Esophagus (tissue), 2 donors: ENCODE results near the gene FN3K. TPM values are rescaled to one million over a fixed set of nuclear protein-coding genes. Genes with fewer than 3 reads are reported as not detected.
"Not testable (repeated sequence)": the region's sequence is repeated elsewhere in the genome, so short reads cannot be mapped to it uniquely, and the experiment has no call there.

Experiments used
- H3K27ac ChIP-seq, 2 donors: one replicate each; pipeline ENCODE4 v1.5.1; 2013; ENCODE audit warnings: low read depth in 2 of 2, mild to moderate bottlenecking in 2 of 2, inconsistent platforms in 1 of 2, low read length in 1 of 2, moderate library complexity in 1 of 2
- H3K27me3 ChIP-seq, 2 donors: one replicate each; pipeline ENCODE4 v1.6.1; 2013; ENCODE audit warnings: low read length in 2 of 2, control low read depth in 1 of 2, mild to moderate bottlenecking in 1 of 2; ENCODE audit not compliant: insufficient read depth in 2 of 2, control insufficient read depth in 1 of 2
- H3K36me3 ChIP-seq, 2 donors: one replicate each; pipeline ENCODE4 v1.6.1; 2013; ENCODE audit warnings: low read length in 1 of 2; ENCODE audit not compliant: control insufficient read depth in 2 of 2, insufficient read depth in 2 of 2
- H3K4me1 ChIP-seq, 2 donors: one replicate each; pipeline ENCODE4 v1.6.1; 2013; ENCODE audit warnings: low read length in 1 of 2; ENCODE audit not compliant: control insufficient read depth in 2 of 2, insufficient read depth in 2 of 2
- H3K4me3 ChIP-seq, 2 donors: one replicate each; pipeline ENCODE4 v1.5.1; 2013; ENCODE audit warnings: low read length in 2 of 2, mild to moderate bottlenecking in 2 of 2, low read depth in 1 of 2, moderate library complexity in 1 of 2
- H3K9me3 ChIP-seq, 2 donors: one replicate each; pipeline ENCODE4 v1.6.1; 2013; ENCODE audit warnings: mild to moderate bottlenecking in 2 of 2, low read depth in 1 of 2, low read length in 1 of 2, moderate library complexity in 1 of 2; ENCODE audit not compliant: control insufficient read depth in 2 of 2, insufficient read depth in 1 of 2
- WGBS, 2 donors: extraction: QIAGEN DNeasy Blood & Tissue Kit; methylation state at CpG; one replicate each; pipeline ENCODE4 v1.1.7; 2013; 5-methylcytosine and 5-hydroxymethylcytosine counted together
- polyA plus RNA-seq, 2 donors: library from polyadenylated mRNA; stranded (reverse); fragments of 200-250 nt; gene quantifications; one replicate each; pipeline ENCODE4 v1.2.3, GENCODE V29; 2013
- donor health status: healthy with polysubstance abuse.
- donor health status: Bipolar disorder and iron deficiency.

Gene FN3K
- polyA plus RNA-seq, 2 donors: 2.7 to 3.7 TPM

DNA sequence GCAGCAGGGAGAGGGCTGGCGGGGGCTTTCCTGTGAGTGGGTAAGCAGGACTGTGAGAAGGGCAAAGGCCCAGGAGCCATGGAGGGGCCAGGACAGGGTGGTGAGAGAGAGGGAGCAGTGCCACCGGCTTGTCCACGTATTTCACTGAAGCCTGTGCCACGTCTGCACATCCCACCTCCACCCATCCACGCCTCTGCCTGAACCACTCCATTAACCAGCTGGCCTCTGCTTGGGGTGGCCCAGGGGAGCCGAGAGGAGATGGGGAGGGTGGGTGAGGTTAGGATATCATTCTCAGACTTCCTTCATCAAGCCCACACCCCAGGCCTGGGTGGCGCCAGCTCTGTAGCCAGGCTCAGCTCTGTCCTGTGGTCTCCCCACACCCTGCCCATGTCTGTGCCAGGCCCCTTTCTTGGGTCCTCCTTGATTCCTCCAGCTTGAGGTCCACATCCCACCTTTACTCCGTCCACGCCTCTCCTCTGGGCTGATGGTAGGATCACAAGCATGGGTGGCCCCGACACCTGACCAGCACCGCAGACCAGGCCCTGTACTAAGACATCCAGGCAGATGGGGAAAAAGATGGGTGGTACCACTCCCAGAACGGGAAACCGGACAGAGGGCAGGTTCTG lies 3.2 kb upstream of the FN3K start:
- WGBS, 2 donors: 92 to 94% methylated on average over 13 of the region's 13 CpGs
- Histone ChIP-seq H3K27me3 (no peaks in the 10 kb centered on the region), H3K4me1 (peaks cover 0 to 4% of the 10 kb centered on the region in 2 donors), H3K4me3 (no peak overlapping the region), H3K9me3 (peaks cover 0 to 8% of the 10 kb centered on the region in 2 donors), H3K27ac (no peak overlapping the region), H3K36me3 (peaks cover 0 to 12% of the 10 kb centered on the region in 2 donors)

DNA sequence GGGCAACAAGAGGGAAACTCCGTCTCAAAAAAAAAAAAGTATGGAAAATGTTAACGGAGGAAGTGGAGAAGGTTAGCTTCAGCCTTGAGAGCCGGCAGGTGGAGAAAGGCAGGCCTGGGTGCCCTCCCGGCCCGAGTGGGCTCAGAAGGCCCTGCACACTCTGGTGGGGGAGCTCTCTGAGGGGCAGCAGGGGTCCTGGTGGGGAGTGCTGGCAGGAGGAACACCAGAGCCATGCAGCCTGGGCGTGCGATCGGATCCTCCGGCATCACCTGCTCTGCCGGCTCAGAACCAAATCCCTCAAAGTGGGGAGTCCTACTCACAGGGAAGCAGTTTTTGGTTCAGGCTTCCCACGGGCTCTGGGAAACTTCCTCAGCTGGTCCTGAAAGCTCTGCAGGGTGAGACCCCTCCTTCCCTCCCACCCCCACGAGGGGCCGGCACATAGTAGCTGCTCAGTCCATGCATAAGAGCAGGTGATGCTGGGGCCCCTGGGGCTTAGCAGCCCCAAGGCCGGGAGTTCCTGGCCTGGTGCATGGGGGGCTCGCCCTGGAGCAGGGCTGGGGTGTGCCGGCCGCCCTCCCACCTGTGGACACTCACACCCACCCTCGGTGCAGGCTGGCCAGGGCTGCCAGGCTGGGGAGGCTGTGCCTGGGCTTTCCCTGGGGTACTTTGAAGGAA lies 1.2 kb downstream of the FN3K start:
- H3K9me3 ChIP-seq: peaks cover 0 to 15% of the 10 kb centered on the region in 2 donors
- H3K36me3 ChIP-seq: peaks cover 0 to 7% of the 10 kb centered on the region in 2 donors
- WGBS, 2 donors: 88 to 90% methylated on average over 17 to 18 of the region's 18 CpGs
- H3K4me1 ChIP-seq: peaks cover 0 to 4% of the 10 kb centered on the region in 2 donors
- no peak overlapping the region for H3K27ac ChIP-seq
- no peaks in the 10 kb centered on the region for H3K27me3 ChIP-seq
- H3K4me3 ChIP-seq: no peak overlapping the region

- WGBS, 2 donors: 75 to 82% methylated on average over 26 of the region's 26 CpGs
- H3K27me3 ChIP-seq: no peaks in the 10 kb centered on the region
- no peak overlapping the region for H3K4me3 ChIP-seq
- H3K27ac ChIP-seq: no peak overlapping the region
- peaks cover 0 to 9% of the 10 kb centered on the region in 2 donors for H3K9me3 ChIP-seq
- peaks cover 0 to 4% of the 10 kb centered on the region in 2 donors for H3K4me1 ChIP-seq
- peaks cover 0 to 8% of the 10 kb centered on the region in 2 donors for H3K36me3 ChIP-seq
Observed at GRCh38 chr17:82737967-82738877, 2.8 kb downstream of the FN3K start.

GRCh38 chr17:82740906-82741759 lies 5.7 kb downstream of the FN3K start:
- Histone ChIP-seq H3K36me3 (peaks cover 0 to 12% of the 10 kb centered on the region in 2 donors), H3K27ac (no peak overlapping the region), H3K9me3 (peaks cover 0 to 6% of the 10 kb centered on the region in 2 donors), H3K4me1 (no peaks in the 10 kb centered on the region), H3K4me3 (no peak overlapping the region), H3K27me3 (no peaks in the 10 kb centered on the region)
- 90 to 96% methylated on average over 10 of the region's 10 CpGs for WGBS, 2 donors

- Histone ChIP-seq H3K36me3 (peaks cover 0 to 12% of the 10 kb centered on the region in 2 donors), H3K9me3 (peaks cover 0 to 6% of the 10 kb centered on the region in 2 donors), H3K27me3 (no peaks in the 10 kb centered on the region), H3K4me3 (no peak overlapping the region), H3K4me1 (no peaks in the 10 kb centered on the region), H3K27ac (no peak overlapping the region)
- 86 to 91% methylated on average over 16 of the region's 16 CpGs for WGBS, 2 donors
Observed at GRCh38 chr17:82743344-82744219, 8.2 kb downstream of the FN3K start.

DNA sequence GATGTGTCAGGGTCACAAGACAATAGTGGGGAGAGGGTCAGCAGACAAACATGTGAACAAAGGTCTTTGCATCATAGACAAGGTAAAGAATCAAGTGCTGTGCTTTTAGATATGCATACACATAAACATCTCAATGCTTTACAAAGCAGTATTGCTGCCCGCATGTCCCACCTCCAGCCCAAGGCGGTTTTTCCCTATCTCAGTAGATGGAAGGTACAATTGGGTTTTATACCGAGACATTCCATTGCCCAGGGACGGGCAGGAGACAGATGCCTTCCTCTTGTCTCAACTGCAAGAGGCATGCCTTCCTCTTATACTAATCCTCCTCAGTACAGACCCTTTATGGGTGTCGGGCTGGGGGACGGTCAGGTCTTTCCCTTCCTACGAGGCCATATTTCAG lies 9.3 kb downstream of the FN3K start:
- not testable (repeated sequence) for H3K4me1 ChIP-seq, H3K27ac ChIP-seq, H3K4me3 ChIP-seq, H3K27me3 ChIP-seq, H3K9me3 ChIP-seq
- peaks cover 0 to 12% of the 10 kb centered on the region in 2 donors for H3K36me3 ChIP-seq
- 65 to 70% methylated on average over 7 of the region's 7 CpGs for WGBS, 2 donors

DNA sequence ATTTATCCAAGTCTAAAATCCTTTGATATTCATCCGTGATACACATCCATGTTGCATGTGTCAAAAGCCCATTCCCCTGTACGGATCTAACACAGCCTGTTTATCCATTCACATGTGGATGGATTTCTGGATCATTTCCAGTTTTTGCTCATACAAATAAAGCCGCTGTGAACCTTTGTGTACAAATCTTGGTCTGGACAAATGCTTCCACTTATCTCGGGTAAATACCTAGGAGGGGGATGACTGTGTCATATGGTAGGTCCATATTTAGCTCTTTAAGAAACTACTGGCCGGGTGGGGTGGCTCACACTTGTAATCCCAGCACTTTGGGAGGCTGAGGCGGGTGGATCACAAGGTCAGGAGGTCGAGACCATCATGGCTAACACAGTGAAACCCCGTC lies 10.1 kb downstream of the FN3K start:
- peaks cover 0 to 12% of the 10 kb centered on the region in 2 donors for H3K36me3 ChIP-seq
- WGBS, 2 donors: 78 to 79% methylated on average over 8 of the region's 8 CpGs
- peaks cover 0 to 6% of the 10 kb centered on the region in 2 donors for H3K9me3 ChIP-seq
- H3K27ac ChIP-seq: no peak overlapping the region
- H3K4me1 ChIP-seq: no peaks in the 10 kb centered on the region
- H3K4me3 ChIP-seq: no peak overlapping the region
- H3K27me3 ChIP-seq: no peaks in the 10 kb centered on the region

DNA sequence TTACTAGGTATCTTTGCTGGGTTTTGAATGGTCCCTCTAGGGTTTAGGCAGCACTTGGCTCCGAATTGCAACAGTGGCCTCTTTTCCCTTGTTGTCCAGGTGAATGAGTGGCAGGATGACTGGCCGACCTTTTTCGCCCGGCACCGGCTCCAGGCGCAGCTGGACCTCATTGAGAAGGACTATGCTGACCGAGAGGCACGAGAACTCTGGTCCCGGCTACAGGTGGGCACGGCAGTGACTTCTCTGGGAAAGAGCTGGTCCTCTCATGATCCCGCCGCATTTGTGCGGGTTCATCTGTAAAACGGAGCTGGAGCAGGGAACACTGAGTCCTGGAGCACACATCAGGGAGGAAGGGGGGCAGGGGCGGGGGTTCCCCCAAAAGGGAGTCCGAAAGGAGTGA lies 13.3 kb downstream of the FN3K start:
- Histone ChIP-seq H3K9me3 (no peaks in the 10 kb centered on the region), H3K4me3 (no peak overlapping the region), H3K27ac (no peak overlapping the region), H3K27me3 (no peaks in the 10 kb centered on the region), H3K36me3 (no peaks in the 10 kb centered on the region), H3K4me1 (peaks cover 0 to 4% of the 10 kb centered on the region in 2 donors)
- 97% methylated on average over 16 of the region's 16 CpGs for WGBS, 2 donors
